Activated B cell treated with CpG ODN at 0.5 μM for 24 hours (primary cell): ENCODE results near the gene AGR2. TPM values are rescaled to one million over a fixed set of nuclear protein-coding genes. Genes with fewer than 3 reads are reported as not detected.

Source experiments
- ATAC-seq: fragments of 200-7000 bp; cut with Tn5 transposase; one replicate; pipeline ENCODE4 v1.10.0; 2021; ENCODE audit warnings: low read depth, mild to moderate bottlenecking, moderate library complexity
- CTCF ChIA-PET: fragments of 350-600 bp; sonication (Branson Sonifier 250); formaldehyde crosslinking; loops from one replicate; lab custom pipeline; 2021; ENCODE audit warnings: antibody characterized with exemption; lab: Charles Lee
- POLR2A ChIA-PET: fragments of 350-600 bp; sonication (Branson Sonifier 250); formaldehyde crosslinking; loops from one replicate; lab custom pipeline; 2021; ENCODE audit warnings: antibody characterized with exemption; lab: Charles Lee
- DNase-seq: peaks from one replicate; pipeline ENCODE4 v3.0.0; 2022
- H3K27ac Mint-ChIP-seq: one replicate; pipeline ENCODE4 v1.8.0; 2020; ENCODE audit warnings: mixed read lengths
- H3K27me3 Mint-ChIP-seq: one replicate; pipeline ENCODE4 v1.8.0; 2021; ENCODE audit warnings: mixed read lengths
- H3K36me3 Mint-ChIP-seq: one replicate; pipeline ENCODE4 v1.8.0; 2021; ENCODE audit warnings: low read depth, mixed read lengths
- H3K4me1 Mint-ChIP-seq: one replicate; pipeline ENCODE4 v1.8.0; 2021; ENCODE audit warnings: mixed read lengths
- H3K4me3 Mint-ChIP-seq: one replicate; pipeline ENCODE4 v1.8.0; 2020; ENCODE audit warnings: mild to moderate bottlenecking, mixed read lengths
- H3K9me3 Mint-ChIP-seq: one replicate; pipeline ENCODE4 v1.8.0; 2020; ENCODE audit warnings: mixed read lengths
- CTCF ChIP-seq: fragments of 200-600 bp; IDR thresholded peaks from one replicate; pipeline ENCODE4 v1.8.0; 2022; ENCODE audit warnings: antibody characterized with exemption, mild to moderate bottlenecking
- intact Hi-C: fragments of 100-400 bp; cut with micrococcal nuclease; formaldehyde crosslinking; loops from one replicate; pipeline ENCODE4 v1.15.1; 2024
- total RNA-seq: library from RNA; stranded (reverse); gene quantifications from 2 replicates; pipeline ENCODE4 v1.2.3, GENCODE V29; 2022

The AGR2 gene
- total RNA-seq, 1 donor from 2014 or later = not detected

GRCh38 chr7:16839646-16840045 is 34.8 kb upstream of the AGR2 start:
- intact Hi-C loops = no loop called here
- TF ChIP-seq CTCF = no peak
- peaks cover 3% of the 10 kb centered on the region for H3K27me3 Mint-ChIP-seq
- no peaks in the 10 kb centered on the region for H3K36me3 Mint-ChIP-seq
- POLR2A ChIA-PET = no interaction called here
- H3K4me1 Mint-ChIP-seq = peaks cover 14% of the 10 kb centered on the region
- no peak for ATAC-seq
- H3K27ac Mint-ChIP-seq = no peak overlapping the region
- CTCF ChIA-PET = interaction anchor here (1.1 kb wide), 1 partner anchor 38 kb away, joined by 3 read pairs; no protein-coding TSS in a partner anchor
- DNase-seq = no peak
- H3K4me3 Mint-ChIP-seq = no peak overlapping the region
- H3K9me3 Mint-ChIP-seq = peaks cover 2% of the 10 kb centered on the region

- Mint-ChIP-seq H3K36me3 (no peaks in the 10 kb centered on the region), H3K4me3 (no peak overlapping the region), H3K27me3 (peaks cover 3% of the 10 kb centered on the region), H3K27ac (no peak overlapping the region), H3K9me3 (peaks cover 2% of the 10 kb centered on the region), H3K4me1 (peaks cover 14% of the 10 kb centered on the region)
- intact Hi-C loops = no loop called here
- ATAC-seq (peak; percentile 37), DNase-seq (no peak)
- ChIA-PET POLR2A (no interaction called here), CTCF (interaction anchor here (1.1 kb wide), 1 partner anchor 38 kb away, joined by 3 read pairs; no protein-coding TSS in a partner anchor)
- TF ChIP-seq CTCF = no peak
Observed at GRCh38 chr7:16838891-16839290, 34.1 kb upstream of the AGR2 start.

DNA sequence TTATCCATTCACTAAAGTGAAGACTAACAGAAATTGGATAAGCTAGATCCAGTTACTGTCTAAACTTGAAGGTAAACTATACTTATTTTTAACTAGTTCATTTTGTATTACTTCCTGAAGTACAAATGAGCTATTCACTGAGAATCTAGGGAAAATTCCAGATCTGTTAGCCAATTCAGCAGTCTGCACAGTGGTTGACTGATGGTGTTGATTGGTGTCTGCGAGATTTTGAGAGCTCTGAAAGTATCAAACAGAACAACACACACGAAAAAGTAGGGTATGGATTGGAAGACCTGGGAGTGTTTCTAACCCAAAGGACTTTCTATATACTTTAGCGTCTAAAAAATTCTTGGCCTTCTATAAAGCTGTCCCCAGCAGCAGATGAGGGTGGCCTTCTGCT is 33.6 kb upstream of the AGR2 start:
- CTCF ChIA-PET = no interaction called here
- H3K27ac Mint-ChIP-seq = no peak overlapping the region
- no peak for TF ChIP-seq CTCF
- ATAC-seq (no peak), DNase-seq (no peak)
- intact Hi-C loops = no loop called here
- POLR2A ChIA-PET = no interaction called here
- H3K27me3 Mint-ChIP-seq = peaks cover 3% of the 10 kb centered on the region
- peaks cover 2% of the 10 kb centered on the region for H3K9me3 Mint-ChIP-seq
- no peak overlapping the region for H3K4me3 Mint-ChIP-seq
- H3K4me1 Mint-ChIP-seq = peaks cover 14% of the 10 kb centered on the region
- H3K36me3 Mint-ChIP-seq = no peaks in the 10 kb centered on the region

DNA sequence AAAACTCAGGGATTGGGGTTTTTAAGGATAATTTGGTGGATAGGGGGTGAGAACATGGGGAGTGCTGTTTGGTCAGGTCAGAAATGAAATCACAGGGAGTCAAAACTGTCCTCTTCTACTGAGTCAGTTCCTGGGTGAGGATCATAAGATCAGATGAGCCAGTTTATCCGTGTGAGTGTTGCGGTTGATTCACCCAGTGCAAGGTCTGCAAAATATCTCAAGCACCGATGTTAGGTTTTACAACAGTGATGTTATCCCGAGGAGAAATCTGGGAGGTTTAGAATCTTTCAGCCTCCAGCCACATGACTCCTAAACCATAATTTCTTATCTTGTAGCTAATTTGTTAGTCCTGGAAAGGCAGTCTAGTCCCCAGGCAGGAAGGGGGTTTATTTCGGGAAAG is 31.7 kb upstream of the AGR2 start:
- CTCF ChIA-PET = interaction anchor here (1.6 kb wide), 1 partner anchor 35 kb away, joined by 3 read pairs; no protein-coding TSS in a partner anchor
- POLR2A ChIA-PET = no interaction called here
- H3K9me3 Mint-ChIP-seq = peaks cover 2% of the 10 kb centered on the region
- peaks cover 3% of the 10 kb centered on the region for H3K27me3 Mint-ChIP-seq
- H3K36me3 Mint-ChIP-seq = no peaks in the 10 kb centered on the region
- no peak overlapping the region for H3K27ac Mint-ChIP-seq
- H3K4me1 Mint-ChIP-seq = peaks cover 14% of the 10 kb centered on the region
- DNase-seq = no peak
- H3K4me3 Mint-ChIP-seq = no peak overlapping the region
- ATAC-seq = no peak
- TF ChIP-seq CTCF = no peak
- intact Hi-C loops = no loop called here

- Mint-ChIP-seq H3K9me3 (peaks cover 14% of the 10 kb centered on the region), H3K4me1 (peaks cover 1% of the 10 kb centered on the region), H3K4me3 (no peak overlapping the region), H3K27ac (no peak overlapping the region), H3K27me3 (peaks cover 6% of the 10 kb centered on the region), H3K36me3 (no peaks in the 10 kb centered on the region)
- POLR2A ChIA-PET = no interaction called here
- no peak for ATAC-seq
- CTCF ChIA-PET = no interaction called here
- intact Hi-C loops = no loop called here
- TF ChIP-seq CTCF = no peak
- DNase-seq = no peak
Observed at GRCh38 chr7:16833373-16833772, 28.6 kb upstream of the AGR2 start.
